ENCODE measurements around the gene DAB2.

DNA sequence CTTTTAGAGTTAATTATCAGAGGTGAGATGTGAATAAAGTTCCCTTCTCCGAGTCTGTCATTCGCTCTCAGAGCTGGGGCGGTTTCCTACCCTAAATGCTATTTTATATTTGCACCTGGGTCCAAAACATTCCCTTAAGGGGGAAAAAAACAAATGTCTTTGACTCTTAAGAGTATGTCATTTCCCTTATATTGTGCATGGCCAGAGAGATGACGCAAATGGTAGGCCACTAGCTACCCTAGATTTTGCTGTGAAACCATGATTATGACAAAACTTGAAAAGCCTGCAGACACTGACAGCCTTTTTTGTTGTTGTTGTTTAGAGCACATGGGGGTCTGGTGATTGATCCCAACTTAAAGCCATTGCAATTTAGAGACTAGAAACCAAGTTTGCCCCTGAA lies 12.8 kb downstream of the DAB2 start:
- TF ChIP-seq, protein P1, sequence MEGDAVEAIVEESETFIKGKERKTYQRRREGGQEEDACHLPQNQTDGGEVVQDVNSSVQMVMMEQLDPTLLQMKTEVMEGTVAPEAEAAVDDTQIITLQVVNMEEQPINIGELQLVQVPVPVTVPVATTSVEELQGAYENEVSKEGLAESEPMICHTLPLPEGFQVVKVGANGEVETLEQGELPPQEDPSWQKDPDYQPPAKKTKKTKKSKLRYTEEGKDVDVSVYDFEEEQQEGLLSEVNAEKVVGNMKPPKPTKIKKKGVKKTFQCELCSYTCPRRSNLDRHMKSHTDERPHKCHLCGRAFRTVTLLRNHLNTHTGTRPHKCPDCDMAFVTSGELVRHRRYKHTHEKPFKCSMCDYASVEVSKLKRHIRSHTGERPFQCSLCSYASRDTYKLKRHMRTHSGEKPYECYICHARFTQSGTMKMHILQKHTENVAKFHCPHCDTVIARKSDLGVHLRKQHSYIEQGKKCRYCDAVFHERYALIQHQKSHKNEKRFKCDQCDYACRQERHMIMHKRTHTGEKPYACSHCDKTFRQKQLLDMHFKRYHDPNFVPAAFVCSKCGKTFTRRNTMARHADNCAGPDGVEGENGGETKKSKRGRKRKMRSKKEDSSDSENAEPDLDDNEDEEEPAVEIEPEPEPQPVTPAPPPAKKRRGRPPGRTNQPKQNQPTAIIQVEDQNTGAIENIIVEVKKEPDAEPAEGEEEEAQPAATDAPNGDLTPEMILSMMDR (tag by site-specific recombination; IDR thresholded peaks at IDR 0.05) = no peak
- TF ChIP-seq ZNF274 (IDR thresholded peaks at IDR 0.05; ENCODE audit: low read length) (no peak), ZNF274 (tag by site-specific recombination; IDR thresholded peaks at IDR 0.05; ENCODE audit: borderline replicate concordance) (no peak), ZBTB7A (tag by site-specific recombination; IDR thresholded peaks at IDR 0.05; ENCODE audit: low read depth) (no peak), ZNF558 (tag by site-specific recombination; IDR thresholded peaks at IDR 0.05) (no peak), ZBTB1 (tag by site-specific recombination; IDR thresholded peaks at IDR 0.05) (no peak), ZBTB20 (tag by site-specific recombination; IDR thresholded peaks at IDR 0.05) (no peak), ZNF426 (tag by site-specific recombination; IDR thresholded peaks at IDR 0.05) (no peak), ZNF76 (tag by site-specific recombination; IDR thresholded peaks at IDR 0.05; ENCODE audit: borderline replicate concordance, low read depth) (no peak)
- TF ChIP-seq, protein P2, sequence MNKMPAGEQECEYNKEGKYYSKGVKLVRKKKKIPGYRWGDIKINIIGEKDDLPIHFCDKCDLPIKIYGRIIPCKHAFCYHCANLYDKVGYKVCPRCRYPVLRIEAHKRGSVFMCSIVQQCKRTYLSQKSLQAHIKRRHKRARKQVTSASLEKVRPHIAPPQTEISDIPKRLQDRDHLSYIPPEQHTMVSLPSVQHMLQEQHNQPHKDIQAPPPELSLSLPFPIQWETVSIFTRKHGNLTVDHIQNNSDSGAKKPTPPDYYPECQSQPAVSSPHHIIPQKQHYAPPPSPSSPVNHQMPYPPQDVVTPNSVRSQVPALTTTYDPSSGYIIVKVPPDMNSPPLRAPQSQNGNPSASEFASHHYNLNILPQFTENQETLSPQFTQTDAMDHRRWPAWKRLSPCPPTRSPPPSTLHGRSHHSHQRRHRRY (tag by site-specific recombination; IDR thresholded peaks at IDR 0.05) = no peak
- TF ChIP-seq, protein P3, sequence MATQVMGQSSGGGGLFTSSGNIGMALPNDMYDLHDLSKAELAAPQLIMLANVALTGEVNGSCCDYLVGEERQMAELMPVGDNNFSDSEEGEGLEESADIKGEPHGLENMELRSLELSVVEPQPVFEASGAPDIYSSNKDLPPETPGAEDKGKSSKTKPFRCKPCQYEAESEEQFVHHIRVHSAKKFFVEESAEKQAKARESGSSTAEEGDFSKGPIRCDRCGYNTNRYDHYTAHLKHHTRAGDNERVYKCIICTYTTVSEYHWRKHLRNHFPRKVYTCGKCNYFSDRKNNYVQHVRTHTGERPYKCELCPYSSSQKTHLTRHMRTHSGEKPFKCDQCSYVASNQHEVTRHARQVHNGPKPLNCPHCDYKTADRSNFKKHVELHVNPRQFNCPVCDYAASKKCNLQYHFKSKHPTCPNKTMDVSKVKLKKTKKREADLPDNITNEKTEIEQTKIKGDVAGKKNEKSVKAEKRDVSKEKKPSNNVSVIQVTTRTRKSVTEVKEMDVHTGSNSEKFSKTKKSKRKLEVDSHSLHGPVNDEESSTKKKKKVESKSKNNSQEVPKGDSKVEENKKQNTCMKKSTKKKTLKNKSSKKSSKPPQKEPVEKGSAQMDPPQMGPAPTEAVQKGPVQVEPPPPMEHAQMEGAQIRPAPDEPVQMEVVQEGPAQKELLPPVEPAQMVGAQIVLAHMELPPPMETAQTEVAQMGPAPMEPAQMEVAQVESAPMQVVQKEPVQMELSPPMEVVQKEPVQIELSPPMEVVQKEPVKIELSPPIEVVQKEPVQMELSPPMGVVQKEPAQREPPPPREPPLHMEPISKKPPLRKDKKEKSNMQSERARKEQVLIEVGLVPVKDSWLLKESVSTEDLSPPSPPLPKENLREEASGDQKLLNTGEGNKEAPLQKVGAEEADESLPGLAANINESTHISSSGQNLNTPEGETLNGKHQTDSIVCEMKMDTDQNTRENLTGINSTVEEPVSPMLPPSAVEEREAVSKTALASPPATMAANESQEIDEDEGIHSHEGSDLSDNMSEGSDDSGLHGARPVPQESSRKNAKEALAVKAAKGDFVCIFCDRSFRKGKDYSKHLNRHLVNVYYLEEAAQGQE (tag by site-specific recombination; IDR thresholded peaks at IDR 0.05) = no peak
- TF ChIP-seq, protein P4, sequence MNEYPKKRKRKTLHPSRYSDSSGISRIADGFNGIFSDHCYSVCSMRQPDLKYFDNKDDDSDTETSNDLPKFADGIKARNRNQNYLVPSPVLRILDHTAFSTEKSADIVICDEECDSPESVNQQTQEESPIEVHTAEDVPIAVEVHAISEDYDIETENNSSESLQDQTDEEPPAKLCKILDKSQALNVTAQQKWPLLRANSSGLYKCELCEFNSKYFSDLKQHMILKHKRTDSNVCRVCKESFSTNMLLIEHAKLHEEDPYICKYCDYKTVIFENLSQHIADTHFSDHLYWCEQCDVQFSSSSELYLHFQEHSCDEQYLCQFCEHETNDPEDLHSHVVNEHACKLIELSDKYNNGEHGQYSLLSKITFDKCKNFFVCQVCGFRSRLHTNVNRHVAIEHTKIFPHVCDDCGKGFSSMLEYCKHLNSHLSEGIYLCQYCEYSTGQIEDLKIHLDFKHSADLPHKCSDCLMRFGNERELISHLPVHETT (tag by site-specific recombination; IDR thresholded peaks at IDR 0.05) = no peak
- TF ChIP-seq, protein P5, sequence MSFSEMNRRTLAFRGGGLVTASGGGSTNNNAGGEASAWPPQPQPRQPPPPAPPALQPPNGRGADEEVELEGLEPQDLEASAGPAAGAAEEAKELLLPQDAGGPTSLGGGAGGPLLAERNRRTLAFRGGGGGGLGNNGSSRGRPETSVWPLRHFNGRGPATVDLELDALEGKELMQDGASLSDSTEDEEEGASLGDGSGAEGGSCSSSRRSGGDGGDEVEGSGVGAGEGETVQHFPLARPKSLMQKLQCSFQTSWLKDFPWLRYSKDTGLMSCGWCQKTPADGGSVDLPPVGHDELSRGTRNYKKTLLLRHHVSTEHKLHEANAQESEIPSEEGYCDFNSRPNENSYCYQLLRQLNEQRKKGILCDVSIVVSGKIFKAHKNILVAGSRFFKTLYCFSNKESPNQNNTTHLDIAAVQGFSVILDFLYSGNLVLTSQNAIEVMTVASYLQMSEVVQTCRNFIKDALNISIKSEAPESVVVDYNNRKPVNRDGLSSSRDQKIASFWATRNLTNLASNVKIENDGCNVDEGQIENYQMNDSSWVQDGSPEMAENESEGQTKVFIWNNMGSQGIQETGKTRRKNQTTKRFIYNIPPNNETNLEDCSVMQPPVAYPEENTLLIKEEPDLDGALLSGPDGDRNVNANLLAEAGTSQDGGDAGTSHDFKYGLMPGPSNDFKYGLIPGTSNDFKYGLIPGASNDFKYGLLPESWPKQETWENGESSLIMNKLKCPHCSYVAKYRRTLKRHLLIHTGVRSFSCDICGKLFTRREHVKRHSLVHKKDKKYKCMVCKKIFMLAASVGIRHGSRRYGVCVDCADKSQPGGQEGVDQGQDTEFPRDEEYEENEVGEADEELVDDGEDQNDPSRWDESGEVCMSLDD (tag by site-specific recombination; IDR thresholded peaks at IDR 0.05) = no peak

Data from HEK293 (cell line).